HG02970 (cell line): ENCODE data around the gene RCOR1.
"Not testable (repeated sequence)": the region's sequence is repeated elsewhere in the genome, so short reads cannot be mapped to it uniquely, and the experiment has no call there.

Experiments used
- ATAC-seq: cut with Tn5 transposase; IDR thresholded peaks from one replicate; pipeline ENCODE4 v1.9.1; 2021; ENCODE audit warnings: mild to moderate bottlenecking, moderate library complexity, moderate number of reproducible peaks; ENCODE audit not compliant: unreplicated experiment, low FRiP score

RCOR1 gene

DNA sequence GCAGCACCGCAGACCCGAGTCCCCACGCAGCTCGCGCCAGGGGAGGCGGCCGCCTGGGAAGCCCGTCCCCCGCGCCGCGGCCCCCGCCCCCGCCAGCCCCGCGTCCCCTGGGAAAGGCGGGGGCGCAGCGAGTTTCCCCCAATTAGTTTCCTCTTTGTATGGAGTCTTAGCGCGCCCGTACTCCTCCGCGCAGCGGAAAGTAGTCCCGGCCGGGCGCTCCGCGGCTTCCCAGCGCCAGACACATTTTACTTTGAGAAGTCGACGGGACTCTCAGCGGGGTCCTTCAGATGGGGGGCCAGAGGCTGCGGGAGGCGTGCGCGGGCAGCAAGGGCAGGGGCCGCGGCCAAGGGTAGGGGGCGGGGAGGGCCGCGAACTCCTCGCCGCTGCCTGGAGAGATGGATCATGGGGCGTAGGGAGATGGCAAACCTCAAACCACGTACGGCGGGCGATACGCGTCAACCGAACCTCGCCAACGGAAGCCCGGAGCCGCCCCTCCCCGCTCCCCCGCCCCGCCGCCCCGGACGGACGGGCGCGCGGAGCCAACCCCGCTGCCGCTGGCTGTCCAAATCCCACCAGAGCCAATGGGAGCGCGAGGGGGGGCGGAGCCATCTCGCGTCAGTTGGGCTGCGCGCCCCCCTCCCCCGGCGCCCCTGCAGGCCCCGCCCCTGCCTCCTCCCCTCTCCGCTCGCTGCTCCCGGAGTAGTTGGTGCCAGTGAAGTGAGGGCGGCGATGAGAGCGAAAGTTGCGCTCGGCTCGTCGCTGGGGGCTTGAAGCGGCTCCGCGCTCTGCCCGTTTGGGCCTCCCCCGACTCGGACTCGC, at the start of gene RCOR1:
Gene RCOR1, plus strand, starts transcription at position 706 of the 819 bp plus-strand sequence. CDS start 238 bp downstream, outside the sequence.
- peak; percentile 74 for ATAC-seq

GRCh38 chr14:102544046-102544746, 48.3 kb upstream of the RCOR1 start:
- ATAC-seq = no peak

GRCh38 chr14:102544747-102545460, 47.5 kb upstream of the RCOR1 start:
- ATAC-seq = no peak

GRCh38 chr14:102545461-102546265, 46.8 kb upstream of the RCOR1 start:
- ATAC-seq = no peak

- ATAC-seq = no peak
Observed at GRCh38 chr14:102548616-102549240, 43.7 kb upstream of the RCOR1 start.

DNA sequence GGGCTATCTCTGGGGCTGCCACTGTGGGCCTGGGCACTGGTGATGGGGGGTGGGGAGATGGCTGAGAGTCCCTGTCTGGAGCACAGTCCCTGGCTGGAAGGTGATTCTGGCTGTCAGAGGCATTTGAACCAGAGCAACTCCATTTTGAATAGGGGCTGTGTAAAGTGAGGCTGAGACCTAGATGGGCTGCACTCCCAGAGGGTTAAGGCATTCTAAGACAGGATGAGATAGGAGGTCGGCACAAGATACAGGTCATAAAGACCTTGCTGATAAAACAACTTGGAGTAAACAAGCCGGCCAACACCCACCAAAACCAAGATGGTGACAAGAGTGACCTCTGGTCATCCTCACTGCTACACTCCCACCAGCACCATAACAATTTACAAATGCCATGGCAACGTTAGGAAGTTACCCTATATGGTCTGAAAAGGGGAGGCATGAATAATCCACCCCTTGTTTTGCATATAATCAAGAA, 41.5 kb upstream of the RCOR1 start:
- not testable (repeated sequence) for ATAC-seq

DNA sequence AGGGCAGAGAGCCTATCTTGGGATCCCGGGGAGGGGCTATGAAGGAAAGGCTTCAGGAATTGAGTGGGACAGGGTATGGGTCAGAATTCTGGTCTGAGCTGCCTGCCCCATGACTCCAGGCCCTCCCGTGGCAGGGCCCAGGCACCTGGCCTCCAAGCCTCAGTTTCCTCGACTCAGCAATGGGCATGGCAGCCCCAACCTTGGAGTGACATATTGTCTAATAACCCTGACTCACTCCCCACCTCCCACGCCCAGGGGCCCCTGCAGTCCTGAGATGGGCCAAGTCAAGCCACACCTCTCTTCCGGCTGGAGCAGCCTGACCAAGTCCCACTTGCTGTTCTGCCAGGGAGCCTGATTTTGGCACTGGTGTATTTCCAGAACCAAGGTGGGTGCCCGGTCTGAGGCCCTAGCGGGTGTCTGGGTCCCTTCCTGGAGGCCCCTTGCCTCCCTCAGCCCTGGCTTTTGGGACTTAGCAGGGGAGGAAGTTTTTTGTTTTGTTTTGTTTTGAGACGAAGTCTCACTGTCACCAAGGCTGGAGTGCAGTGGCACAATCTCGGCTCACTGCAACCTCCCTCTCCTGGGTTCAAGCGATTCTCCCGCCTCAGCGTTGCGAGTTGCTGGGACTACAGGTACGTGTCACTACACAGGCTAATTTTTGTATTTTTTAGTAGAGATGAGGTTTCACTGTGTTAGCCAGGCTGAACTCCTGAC, 40.3 kb upstream of the RCOR1 start:
- no peak for ATAC-seq

DNA sequence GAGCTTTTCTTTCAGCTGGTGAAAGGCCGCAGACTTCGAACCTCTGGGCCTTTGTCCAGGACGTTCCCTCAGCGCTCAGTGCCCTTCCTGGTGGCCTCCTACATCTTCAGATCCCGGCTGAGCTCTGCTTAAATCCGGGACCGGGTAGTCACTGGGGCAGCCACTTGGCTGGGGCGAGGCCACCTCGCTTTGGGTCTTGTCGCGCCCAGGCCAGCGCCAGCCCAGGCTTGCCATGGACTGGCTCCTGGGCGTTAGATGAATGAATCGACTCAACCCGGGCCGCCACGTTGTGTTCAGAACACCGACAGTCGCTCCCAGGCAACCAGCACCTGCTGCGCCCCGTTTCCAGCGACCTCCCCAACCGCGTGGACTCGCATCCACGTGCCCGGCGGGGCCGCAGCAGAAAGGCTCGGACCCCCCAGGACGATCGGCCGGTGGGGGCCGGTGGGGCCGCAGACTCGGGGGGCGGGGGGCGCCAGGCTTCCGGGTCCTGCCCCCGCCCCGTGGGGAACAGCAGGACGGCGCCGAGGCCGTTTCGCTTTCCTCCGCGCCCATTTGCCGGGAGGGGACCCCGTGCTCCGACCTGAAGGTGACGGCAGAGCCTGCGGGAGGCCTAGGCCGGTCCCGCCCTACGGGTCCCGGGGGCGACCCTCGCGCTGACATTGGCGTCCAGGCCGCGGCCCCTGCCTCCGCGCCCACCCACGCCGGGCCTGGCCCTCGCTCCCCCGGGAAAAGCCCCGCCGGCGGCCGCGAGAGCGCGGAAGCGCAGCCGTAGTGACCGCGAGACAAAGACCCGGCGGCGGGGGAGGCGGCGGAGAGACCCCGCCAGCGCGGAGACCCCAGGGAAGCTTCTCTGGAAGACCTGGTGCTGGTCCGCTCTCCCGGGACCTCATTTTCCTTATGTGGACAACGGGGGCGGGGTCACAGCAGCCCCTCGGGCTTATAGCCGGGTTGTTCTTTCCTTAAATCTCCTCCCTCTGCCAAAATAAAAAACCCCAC, 37.3 kb upstream of the RCOR1 start:
- no peak for ATAC-seq

GRCh38 chr14:102556098-102556677, 36.3 kb upstream of the RCOR1 start:
- no peak for ATAC-seq

DNA sequence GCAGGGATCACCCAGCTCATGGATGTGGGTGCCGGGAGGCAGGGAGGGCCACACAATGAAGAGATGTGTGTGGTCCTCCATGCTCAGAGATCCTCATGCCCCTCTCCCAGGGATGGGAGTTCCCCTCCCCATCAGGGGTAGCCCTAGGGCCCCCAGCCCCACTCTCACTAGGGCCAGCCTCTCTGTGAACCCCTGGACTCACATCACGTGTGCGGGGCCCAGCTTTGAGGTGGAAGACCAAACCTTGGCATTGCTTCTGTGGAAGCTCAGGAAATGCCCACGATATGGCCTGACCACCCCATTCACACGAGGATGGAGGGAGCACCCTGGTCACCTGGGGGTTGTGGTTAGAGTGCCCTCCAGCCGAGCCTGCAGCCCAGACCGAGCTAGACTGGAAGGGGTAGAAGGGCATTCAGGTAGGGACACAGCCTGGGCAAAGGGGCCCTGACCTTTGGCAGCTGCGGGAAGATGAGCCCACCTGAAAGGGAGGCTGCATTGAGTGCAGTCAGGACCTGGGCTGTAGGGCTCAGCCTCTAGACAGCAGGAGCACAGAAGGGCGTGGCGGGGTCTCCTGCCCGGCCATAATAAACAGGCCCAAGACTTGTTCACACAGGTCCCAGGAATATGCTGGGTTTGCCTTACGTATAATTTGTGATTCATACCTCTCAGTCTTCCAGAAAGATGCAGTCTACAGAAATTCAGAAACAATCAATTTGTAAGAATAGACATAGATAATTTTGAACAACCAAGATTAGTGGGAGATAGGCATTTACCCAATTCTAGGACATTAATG, 34.8 kb upstream of the RCOR1 start:
- no peak for ATAC-seq

- no peak for ATAC-seq
Observed at GRCh38 chr14:102558556-102558955, 33.9 kb upstream of the RCOR1 start.

GRCh38 chr14:102560458-102561261, 31.8 kb upstream of the RCOR1 start:
- ATAC-seq = no peak

DNA sequence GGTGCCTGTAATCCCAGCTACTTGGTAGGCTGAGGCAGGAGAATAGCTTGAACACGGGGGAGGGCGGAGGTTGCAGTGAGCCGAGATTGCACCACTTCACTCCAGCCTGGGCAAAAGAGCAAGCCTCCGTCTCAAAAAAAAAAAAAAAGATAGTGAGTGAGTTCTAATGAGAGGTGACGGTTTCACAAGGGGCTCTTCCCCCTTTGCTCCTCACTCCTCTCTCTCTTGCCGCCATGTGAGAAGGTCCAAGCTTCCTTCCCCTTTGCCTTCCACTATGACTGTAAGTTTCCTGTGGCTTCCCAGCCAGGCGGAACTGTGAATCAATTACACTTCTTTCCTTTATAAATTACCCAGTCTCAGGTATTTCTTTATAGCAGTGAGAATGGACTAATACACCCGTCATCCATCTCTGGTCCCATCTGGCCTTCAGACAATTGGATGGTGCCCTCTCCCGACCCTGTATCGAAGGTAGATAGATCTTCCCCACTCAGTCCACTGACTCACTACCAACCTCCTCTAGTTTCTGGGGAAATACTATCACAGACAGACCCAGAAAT, 27.0 kb upstream of the RCOR1 start:
- no peak for ATAC-seq

GRCh38 chr14:102565959-102566358, 26.5 kb upstream of the RCOR1 start:
- no peak for ATAC-seq

GRCh38 chr14:102568115-102568614, 24.3 kb upstream of the RCOR1 start:
- no peak for ATAC-seq
